Lower lobe of right lung (tissue), 2 donors: ENCODE measurements around the gene SWT1. TPM values are rescaled to one million over a fixed set of nuclear protein-coding genes. Genes with fewer than 3 reads are reported as not detected.
A peak's percentile ranks its signal among the peaks of the same experiment; 100 is the strongest.

Experiments
- ATAC-seq, 2 donors: fragments of 200-7000 bp; cut with Tn5 transposase; one replicate each; pipeline ENCODE4 v1.9.1; 2020 to 2022; ENCODE audit warnings: mild to moderate bottlenecking in 2 of 2, moderate library complexity in 2 of 2
- DNase-seq: peaks from one replicate; pipeline ENCODE4 v3.0.0-alpha.2; 2020
- H3K27ac ChIP-seq: fragments of 200-600 bp; one replicate; pipeline ENCODE4 v1.8.0; 2022
- H3K27me3 ChIP-seq: fragments of 200-600 bp; one replicate; pipeline ENCODE4 v1.8.0; 2022; ENCODE audit warnings: low read depth
- H3K36me3 ChIP-seq: fragments of 200-600 bp; one replicate; pipeline ENCODE4 v1.8.0; 2022; ENCODE audit warnings: mild to moderate bottlenecking
- H3K4me1 ChIP-seq: fragments of 200-600 bp; one replicate; pipeline ENCODE4 v1.8.0; 2022
- H3K4me3 ChIP-seq: fragments of 200-600 bp; one replicate; pipeline ENCODE4 v1.8.0; 2022; ENCODE audit warnings: mild to moderate bottlenecking
- H3K9me3 ChIP-seq: fragments of 200-600 bp; one replicate; pipeline ENCODE4 v1.8.0; 2022
- intact Hi-C: fragments of 100-400 bp; cut with DNase I; formaldehyde crosslinking; loops from one replicate; pipeline ENCODE4 v1.11.0; 2022
- total RNA-seq: library from RNA; stranded (reverse); fragmentation: NEBNext Ultra II Directional; extraction: Animal tissue kit (Norgen Biotek cat#: 25700); gene quantifications from one replicate; pipeline ENCODE4 v1.2.1, GENCODE V29; 2021
- TF ChIP-seq, protein P1 (sequence below): fragments of 200-600 bp; IDR thresholded peaks from one replicate; pipeline ENCODE4 v1.8.0; 2022; ENCODE audit warnings: antibody characterized with exemption, mild to moderate bottlenecking
- donor health status: DM: no; HTN: yes; CAD: no; lungs with severe emphysema.

SWT1 gene
- total RNA-seq, 1 donor from 2014 or later: 7.4 TPM

GRCh38 chr1:185238447-185238846 is 81.5 kb downstream of the SWT1 start:
- DNase-seq (no peak), ATAC-seq (no peak)
- Histone ChIP-seq H3K27me3 (no peaks in the 10 kb centered on the region), H3K9me3 (no peaks in the 10 kb centered on the region), H3K4me1 (no peaks in the 10 kb centered on the region), H3K27ac (no peak overlapping the region), H3K36me3 (no peaks in the 10 kb centered on the region), H3K4me3 (no peak overlapping the region)
- intact Hi-C loops: no loop called here
- TF ChIP-seq, protein P1, sequence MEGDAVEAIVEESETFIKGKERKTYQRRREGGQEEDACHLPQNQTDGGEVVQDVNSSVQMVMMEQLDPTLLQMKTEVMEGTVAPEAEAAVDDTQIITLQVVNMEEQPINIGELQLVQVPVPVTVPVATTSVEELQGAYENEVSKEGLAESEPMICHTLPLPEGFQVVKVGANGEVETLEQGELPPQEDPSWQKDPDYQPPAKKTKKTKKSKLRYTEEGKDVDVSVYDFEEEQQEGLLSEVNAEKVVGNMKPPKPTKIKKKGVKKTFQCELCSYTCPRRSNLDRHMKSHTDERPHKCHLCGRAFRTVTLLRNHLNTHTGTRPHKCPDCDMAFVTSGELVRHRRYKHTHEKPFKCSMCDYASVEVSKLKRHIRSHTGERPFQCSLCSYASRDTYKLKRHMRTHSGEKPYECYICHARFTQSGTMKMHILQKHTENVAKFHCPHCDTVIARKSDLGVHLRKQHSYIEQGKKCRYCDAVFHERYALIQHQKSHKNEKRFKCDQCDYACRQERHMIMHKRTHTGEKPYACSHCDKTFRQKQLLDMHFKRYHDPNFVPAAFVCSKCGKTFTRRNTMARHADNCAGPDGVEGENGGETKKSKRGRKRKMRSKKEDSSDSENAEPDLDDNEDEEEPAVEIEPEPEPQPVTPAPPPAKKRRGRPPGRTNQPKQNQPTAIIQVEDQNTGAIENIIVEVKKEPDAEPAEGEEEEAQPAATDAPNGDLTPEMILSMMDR: peak; percentile 40

GRCh38 chr1:185239861-185240260 is 82.9 kb downstream of the SWT1 start:
- no peaks in the 10 kb centered on the region for H3K4me1 ChIP-seq
- TF ChIP-seq, protein P1: no peak
- intact Hi-C loops: no loop called here

GRCh38 chr1:185241127-185241526 is 84.2 kb downstream of the SWT1 start:
- H3K4me3 ChIP-seq: no peak overlapping the region
- no peaks in the 10 kb centered on the region for H3K36me3 ChIP-seq
- no peak for ATAC-seq
- intact Hi-C loops: no loop called here
- no peaks in the 10 kb centered on the region for H3K4me1 ChIP-seq
- no peak overlapping the region for H3K27ac ChIP-seq
- H3K9me3 ChIP-seq: no peaks in the 10 kb centered on the region
- TF ChIP-seq, protein P1: no peak
- no peak for DNase-seq
- no peaks in the 10 kb centered on the region for H3K27me3 ChIP-seq

More at GRCh38 chr1:185239861-185240260, 82.9 kb downstream of the SWT1 start:
- Histone ChIP-seq H3K9me3 (no peaks in the 10 kb centered on the region), H3K4me3 (no peak overlapping the region), H3K27me3 (no peaks in the 10 kb centered on the region), H3K36me3 (no peaks in the 10 kb centered on the region), H3K27ac (no peak overlapping the region)
- no peak for ATAC-seq
- no peak for DNase-seq

DNA sequence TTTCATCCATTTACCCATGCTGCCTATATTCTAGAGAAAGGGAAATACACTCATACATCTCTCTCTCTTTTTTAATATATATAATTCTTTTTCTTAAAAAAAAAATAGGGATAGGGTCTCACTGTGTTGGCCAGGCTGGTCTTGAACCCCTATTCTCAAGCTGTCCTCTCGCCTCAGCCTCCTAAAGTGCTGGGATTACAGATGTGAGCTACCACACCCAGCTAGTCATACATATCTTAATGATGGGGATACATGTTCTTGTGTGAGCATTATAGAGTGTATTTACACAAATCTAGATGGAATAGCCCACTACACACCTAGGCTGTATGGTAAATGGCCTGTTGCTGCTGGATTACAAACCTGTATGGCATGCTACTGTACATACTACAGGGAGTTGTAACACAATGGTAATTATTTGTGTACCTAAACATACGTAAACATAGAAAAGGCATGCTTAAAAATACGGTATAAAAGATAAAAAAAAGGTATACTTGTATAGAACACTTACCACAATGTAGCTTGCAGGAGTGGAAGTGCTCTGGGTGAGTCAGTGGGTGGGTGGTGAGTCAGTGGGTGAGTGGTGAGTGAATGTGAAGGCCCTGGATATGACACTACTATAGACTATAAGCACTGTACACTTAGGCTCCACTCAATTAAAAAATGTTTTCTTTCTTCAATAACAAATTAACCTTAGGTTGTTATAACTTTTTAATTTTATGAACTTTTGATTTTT is 87.2 kb downstream of the SWT1 start:
- Histone ChIP-seq H3K36me3 (no peaks in the 10 kb centered on the region), H3K4me3 (no peak overlapping the region), H3K9me3 (no peaks in the 10 kb centered on the region), H3K4me1 (no peaks in the 10 kb centered on the region), H3K27me3 (no peaks in the 10 kb centered on the region), H3K27ac (no peak overlapping the region)
- DNase-seq: no peak
- TF ChIP-seq, protein P1: no peak
- ATAC-seq: no peak
- intact Hi-C loops: no loop called here

- DNase-seq (no peak), ATAC-seq (no peak)
- intact Hi-C loops: no loop called here
- H3K27ac ChIP-seq: no peak overlapping the region
- H3K4me3 ChIP-seq: no peak overlapping the region
- TF ChIP-seq, protein P1: no peak
- H3K4me1 ChIP-seq: no peaks in the 10 kb centered on the region
- no peaks in the 10 kb centered on the region for H3K9me3 ChIP-seq
- no peaks in the 10 kb centered on the region for H3K36me3 ChIP-seq
- H3K27me3 ChIP-seq: no peaks in the 10 kb centered on the region
Measured at GRCh38 chr1:185245466-185245865, 88.5 kb downstream of the SWT1 start.
